HEK293 (cell line): ENCODE results near the gene FAM171A1.

Experiments
- CTCF ChIA-PET: fragments of 350-600 bp; formaldehyde crosslinking; extraction: SDS; loops from one replicate; lab custom pipeline; 2021; ENCODE audit warnings: antibody characterized with exemption; lab: Yijun Ruan, JAX
- POLR2A ChIA-PET: fragments of 300-600 bp; formaldehyde crosslinking; extraction: SDS; loops from one replicate; lab custom pipeline; 2020; ENCODE audit warnings: antibody characterized with exemption, inconsistent platforms; lab: Yijun Ruan, JAX
- H3K27ac ChIP-seq: fragments of 200-500 bp; sonication (Bioruptor generic); 2 replicates; pipeline ENCODE4 v1.5.1; 2014; ENCODE audit warnings: low read depth, low read length, control low read depth, inconsistent platforms; ENCODE audit errors: extremely low read depth
- H3K36me3 ChIP-seq, 2 experiments: fragments of 200-500 bp in 1 of 2; sonication (Bioruptor generic) in 1 of 2; 1 replicate in 1 of 2; 2 replicates in 1 of 2; pipeline ENCODE4 v1.5.1; 2014 to 2017; ENCODE audit warnings: inconsistent platforms in 2 of 2, low read length in 2 of 2; ENCODE audit not compliant: control insufficient read depth in 2 of 2, insufficient read depth in 1 of 2
- H3K4me1 ChIP-seq: fragments of 200-500 bp; sonication (Bioruptor generic); 2 replicates; pipeline ENCODE4 v1.5.1; 2014; ENCODE audit warnings: mild to moderate bottlenecking, low read length, inconsistent platforms; ENCODE audit not compliant: control insufficient read depth, insufficient read depth
- H3K4me3 ChIP-seq: 2 replicates; pipeline ENCODE4 v1.5.1; 2011; ENCODE audit warnings: low read depth, mild to moderate bottlenecking, control low read depth, low read length, moderate library complexity
- H3K9me3 ChIP-seq: fragments of 200-500 bp; sonication (Bioruptor generic); 2 replicates; pipeline ENCODE4 v1.5.1; 2014; ENCODE audit warnings: low read depth, low read length, inconsistent platforms; ENCODE audit not compliant: control insufficient read depth, insufficient read depth
- GLI2 ChIP-seq: fragments of 450-650 bp; formaldehyde crosslinking; IDR thresholded peaks from 2 replicates; pipeline ENCODE4; 2017; ENCODE audit warnings: missing biosample characterization, missing genetic modification characterization, low read depth, borderline replicate concordance
- OVOL3 ChIP-seq: fragments of 450-650 bp; formaldehyde crosslinking; IDR thresholded peaks from 2 replicates; pipeline ENCODE4 v1.5.1; 2016; ENCODE audit warnings: missing biosample characterization, missing genetic modification characterization
- TRIM28 ChIP-seq: IDR thresholded peaks from 2 replicates; pipeline ENCODE4 v1.6.1; 2011; ENCODE audit warnings: low read length, control low read depth, borderline replicate concordance
- ZBTB20 ChIP-seq: fragments of 450-650 bp; formaldehyde crosslinking; IDR thresholded peaks from 2 replicates; pipeline ENCODE4 v1.5.1; 2016; ENCODE audit warnings: missing biosample characterization, missing genetic modification characterization
- ZFP41 ChIP-seq: fragments of 450-650 bp; formaldehyde crosslinking; IDR thresholded peaks from 2 replicates; pipeline ENCODE4 v1.5.1; 2016; ENCODE audit warnings: missing biosample characterization, missing genetic modification characterization, borderline replicate concordance
- ZNF114 ChIP-seq: fragments of 450-650 bp; formaldehyde crosslinking; IDR thresholded peaks from 2 replicates; pipeline ENCODE4 v1.5.0; 2017; ENCODE audit warnings: missing biosample characterization, missing genetic modification characterization
- ZNF132 ChIP-seq: fragments of 450-650 bp; formaldehyde crosslinking; IDR thresholded peaks from 2 replicates; pipeline ENCODE4 v1.5.1; 2017; ENCODE audit warnings: missing biosample characterization, missing genetic modification characterization, borderline replicate concordance
- ZNF174 ChIP-seq: fragments of 450-650 bp; formaldehyde crosslinking; IDR thresholded peaks from 2 replicates; pipeline ENCODE4 v1.5.0; 2017; ENCODE audit warnings: missing biosample characterization, mild to moderate bottlenecking, missing genetic modification characterization
- ZNF23 ChIP-seq: fragments of 450-650 bp; formaldehyde crosslinking; IDR thresholded peaks from 2 replicates; pipeline ENCODE4 v1.5.1; 2016; ENCODE audit warnings: missing biosample characterization, missing genetic modification characterization, borderline replicate concordance
- ZNF510 ChIP-seq: fragments of 450-650 bp; formaldehyde crosslinking; IDR thresholded peaks from 2 replicates; pipeline ENCODE4 v1.5.1; 2018; ENCODE audit warnings: mild to moderate bottlenecking, missing genetic modification characterization, missing biosample characterization; ENCODE audit not compliant: insufficient replicate concordance
- ZNF560 ChIP-seq: fragments of 450-650 bp; formaldehyde crosslinking; IDR thresholded peaks from 2 replicates; pipeline ENCODE4 v1.5.1; 2017; ENCODE audit warnings: missing biosample characterization, missing genetic modification characterization, borderline replicate concordance
- ZNF624 ChIP-seq: fragments of 450-650 bp; formaldehyde crosslinking; IDR thresholded peaks from 2 replicates; pipeline ENCODE4 v1.5.1; 2017; ENCODE audit warnings: missing biosample characterization, missing genetic modification characterization
- ZNF654 ChIP-seq: fragments of 450-650 bp; formaldehyde crosslinking; IDR thresholded peaks from 2 replicates; pipeline ENCODE4 v1.5.1; 2016; ENCODE audit warnings: low read depth, missing biosample characterization, missing genetic modification characterization
- ZNF768 ChIP-seq: fragments of 450-650 bp; formaldehyde crosslinking; IDR thresholded peaks from 2 replicates; pipeline ENCODE4 v1.5.1; 2018; ENCODE audit warnings: missing biosample characterization, mild to moderate bottlenecking, missing genetic modification characterization
- TF ChIP-seq, protein P1 (sequence below): fragments of 450-650 bp; formaldehyde crosslinking; IDR thresholded peaks from 2 replicates; pipeline ENCODE4 v1.5.1; 2017; ENCODE audit warnings: missing biosample characterization, missing genetic modification characterization
- TF ChIP-seq, protein P2 (sequence below): fragments of 450-650 bp; formaldehyde crosslinking; IDR thresholded peaks from 2 replicates; pipeline ENCODE4 v1.5.1; 2017; ENCODE audit warnings: missing biosample characterization, missing genetic modification characterization
- TF ChIP-seq, protein P3 (sequence below): fragments of 450-650 bp; formaldehyde crosslinking; IDR thresholded peaks from 2 replicates; pipeline ENCODE4 v1.5.1; 2017; ENCODE audit warnings: missing biosample characterization, missing genetic modification characterization
- TF ChIP-seq, protein P4 (sequence below): fragments of 450-650 bp; formaldehyde crosslinking; IDR thresholded peaks from 2 replicates; pipeline ENCODE4 v1.5.1; 2016; ENCODE audit warnings: missing biosample characterization, missing genetic modification characterization, borderline replicate concordance
- TF ChIP-seq, protein P5 (sequence below): fragments of 450-650 bp; formaldehyde crosslinking; IDR thresholded peaks from 2 replicates; pipeline ENCODE4 v1.5.1; 2016; ENCODE audit warnings: missing biosample characterization, missing genetic modification characterization

FAM171A1 gene

DNA sequence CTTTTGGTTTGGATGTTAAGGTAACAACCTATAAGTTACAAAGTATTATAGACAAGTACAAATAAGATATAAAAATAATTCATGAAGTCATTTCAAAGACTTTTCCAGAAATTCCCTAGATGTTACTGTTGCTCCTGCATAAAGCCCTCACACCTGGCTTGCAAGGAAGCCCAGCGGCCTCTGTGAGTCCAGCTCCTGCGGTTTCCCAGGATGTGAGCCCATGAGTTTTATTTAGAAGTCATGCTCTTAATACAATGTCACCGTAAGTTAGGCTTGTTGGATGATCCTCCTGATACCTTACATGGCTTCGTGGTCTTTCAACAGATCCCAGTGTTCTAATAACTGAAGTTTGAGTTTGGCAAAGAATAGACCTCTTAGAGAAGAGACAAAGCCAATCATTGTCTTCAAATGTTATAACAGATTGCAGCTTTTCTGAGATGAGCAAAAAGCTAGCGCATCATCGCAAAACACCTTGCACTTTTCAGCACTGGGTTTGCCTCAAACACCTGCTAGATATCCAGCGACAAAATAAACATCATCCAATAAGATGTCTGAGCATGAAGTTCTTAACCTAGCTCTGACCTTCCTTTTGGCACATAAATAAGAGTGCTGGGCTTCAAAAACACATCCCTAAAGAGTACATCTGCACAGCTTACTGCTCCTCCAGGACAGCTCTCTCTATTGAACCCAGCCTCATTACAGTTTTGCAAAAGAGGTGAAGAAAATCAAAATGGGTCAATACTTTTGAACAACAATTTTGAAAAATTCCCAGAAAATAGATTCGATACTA, 3.6 kb downstream of the FAM171A1 start (continued):
- TF ChIP-seq, protein P1, sequence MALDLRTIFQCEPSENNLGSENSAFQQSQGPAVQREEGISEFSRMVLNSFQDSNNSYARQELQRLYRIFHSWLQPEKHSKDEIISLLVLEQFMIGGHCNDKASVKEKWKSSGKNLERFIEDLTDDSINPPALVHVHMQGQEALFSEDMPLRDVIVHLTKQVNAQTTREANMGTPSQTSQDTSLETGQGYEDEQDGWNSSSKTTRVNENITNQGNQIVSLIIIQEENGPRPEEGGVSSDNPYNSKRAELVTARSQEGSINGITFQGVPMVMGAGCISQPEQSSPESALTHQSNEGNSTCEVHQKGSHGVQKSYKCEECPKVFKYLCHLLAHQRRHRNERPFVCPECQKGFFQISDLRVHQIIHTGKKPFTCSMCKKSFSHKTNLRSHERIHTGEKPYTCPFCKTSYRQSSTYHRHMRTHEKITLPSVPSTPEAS (tag by site-specific recombination): no peak
- TF ChIP-seq TRIM28: no peak

DNA sequence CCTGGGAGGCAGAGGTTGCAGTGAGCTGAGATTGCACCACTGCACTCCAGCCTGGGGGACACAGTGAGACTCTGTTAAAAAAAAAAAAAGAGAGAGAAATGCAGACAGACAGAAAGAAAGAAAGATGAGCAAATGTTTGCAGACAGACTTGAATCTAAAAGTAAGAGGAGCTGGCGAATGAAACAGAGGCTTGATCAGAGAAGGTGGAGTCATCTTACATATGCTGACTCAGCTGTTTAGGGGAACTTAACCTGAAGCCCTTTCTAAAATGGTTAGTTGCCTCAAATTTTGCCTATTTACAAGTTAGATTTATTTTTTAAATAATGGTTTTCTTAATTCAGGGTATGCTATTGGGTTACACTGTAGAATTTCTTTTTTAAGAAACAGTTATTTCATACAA, 5.4 kb downstream of the FAM171A1 start:
- Histone ChIP-seq H3K9me3 (no peaks in the 10 kb centered on the region), H3K4me1 (peaks cover 5% of the 10 kb centered on the region; the same call in 1 of the 2 replicates), H3K4me3 (no peak overlapping the region)
- TF ChIP-seq ZNF23 (tag by site-specific recombination): no peak
- no peak for TF ChIP-seq ZNF654 (tag by site-specific recombination)
- TF ChIP-seq, protein P2, sequence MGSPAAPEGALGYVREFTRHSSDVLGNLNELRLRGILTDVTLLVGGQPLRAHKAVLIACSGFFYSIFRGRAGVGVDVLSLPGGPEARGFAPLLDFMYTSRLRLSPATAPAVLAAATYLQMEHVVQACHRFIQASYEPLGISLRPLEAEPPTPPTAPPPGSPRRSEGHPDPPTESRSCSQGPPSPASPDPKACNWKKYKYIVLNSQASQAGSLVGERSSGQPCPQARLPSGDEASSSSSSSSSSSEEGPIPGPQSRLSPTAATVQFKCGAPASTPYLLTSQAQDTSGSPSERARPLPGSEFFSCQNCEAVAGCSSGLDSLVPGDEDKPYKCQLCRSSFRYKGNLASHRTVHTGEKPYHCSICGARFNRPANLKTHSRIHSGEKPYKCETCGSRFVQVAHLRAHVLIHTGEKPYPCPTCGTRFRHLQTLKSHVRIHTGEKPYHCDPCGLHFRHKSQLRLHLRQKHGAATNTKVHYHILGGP (tag by site-specific recombination): no peak
- TF ChIP-seq ZNF510 (tag by site-specific recombination): no peak
- TF ChIP-seq, protein P3, sequence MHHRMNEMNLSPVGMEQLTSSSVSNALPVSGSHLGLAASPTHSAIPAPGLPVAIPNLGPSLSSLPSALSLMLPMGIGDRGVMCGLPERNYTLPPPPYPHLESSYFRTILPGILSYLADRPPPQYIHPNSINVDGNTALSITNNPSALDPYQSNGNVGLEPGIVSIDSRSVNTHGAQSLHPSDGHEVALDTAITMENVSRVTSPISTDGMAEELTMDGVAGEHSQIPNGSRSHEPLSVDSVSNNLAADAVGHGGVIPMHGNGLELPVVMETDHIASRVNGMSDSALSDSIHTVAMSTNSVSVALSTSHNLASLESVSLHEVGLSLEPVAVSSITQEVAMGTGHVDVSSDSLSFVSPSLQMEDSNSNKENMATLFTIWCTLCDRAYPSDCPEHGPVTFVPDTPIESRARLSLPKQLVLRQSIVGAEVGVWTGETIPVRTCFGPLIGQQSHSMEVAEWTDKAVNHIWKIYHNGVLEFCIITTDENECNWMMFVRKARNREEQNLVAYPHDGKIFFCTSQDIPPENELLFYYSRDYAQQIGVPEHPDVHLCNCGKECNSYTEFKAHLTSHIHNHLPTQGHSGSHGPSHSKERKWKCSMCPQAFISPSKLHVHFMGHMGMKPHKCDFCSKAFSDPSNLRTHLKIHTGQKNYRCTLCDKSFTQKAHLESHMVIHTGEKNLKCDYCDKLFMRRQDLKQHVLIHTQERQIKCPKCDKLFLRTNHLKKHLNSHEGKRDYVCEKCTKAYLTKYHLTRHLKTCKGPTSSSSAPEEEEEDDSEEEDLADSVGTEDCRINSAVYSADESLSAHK (tag by site-specific recombination): no peak
- no peak for TF ChIP-seq GLI2 (tag by site-specific recombination)
- no peak for TF ChIP-seq ZNF624 (tag by site-specific recombination)
- no peak for TF ChIP-seq OVOL3 (tag by site-specific recombination)
- TF ChIP-seq ZNF174 (tag by site-specific recombination): no peak
- no peak for TF ChIP-seq ZBTB20 (tag by site-specific recombination)
- no peak for TF ChIP-seq ZNF560 (tag by site-specific recombination)
- TF ChIP-seq, protein P4, sequence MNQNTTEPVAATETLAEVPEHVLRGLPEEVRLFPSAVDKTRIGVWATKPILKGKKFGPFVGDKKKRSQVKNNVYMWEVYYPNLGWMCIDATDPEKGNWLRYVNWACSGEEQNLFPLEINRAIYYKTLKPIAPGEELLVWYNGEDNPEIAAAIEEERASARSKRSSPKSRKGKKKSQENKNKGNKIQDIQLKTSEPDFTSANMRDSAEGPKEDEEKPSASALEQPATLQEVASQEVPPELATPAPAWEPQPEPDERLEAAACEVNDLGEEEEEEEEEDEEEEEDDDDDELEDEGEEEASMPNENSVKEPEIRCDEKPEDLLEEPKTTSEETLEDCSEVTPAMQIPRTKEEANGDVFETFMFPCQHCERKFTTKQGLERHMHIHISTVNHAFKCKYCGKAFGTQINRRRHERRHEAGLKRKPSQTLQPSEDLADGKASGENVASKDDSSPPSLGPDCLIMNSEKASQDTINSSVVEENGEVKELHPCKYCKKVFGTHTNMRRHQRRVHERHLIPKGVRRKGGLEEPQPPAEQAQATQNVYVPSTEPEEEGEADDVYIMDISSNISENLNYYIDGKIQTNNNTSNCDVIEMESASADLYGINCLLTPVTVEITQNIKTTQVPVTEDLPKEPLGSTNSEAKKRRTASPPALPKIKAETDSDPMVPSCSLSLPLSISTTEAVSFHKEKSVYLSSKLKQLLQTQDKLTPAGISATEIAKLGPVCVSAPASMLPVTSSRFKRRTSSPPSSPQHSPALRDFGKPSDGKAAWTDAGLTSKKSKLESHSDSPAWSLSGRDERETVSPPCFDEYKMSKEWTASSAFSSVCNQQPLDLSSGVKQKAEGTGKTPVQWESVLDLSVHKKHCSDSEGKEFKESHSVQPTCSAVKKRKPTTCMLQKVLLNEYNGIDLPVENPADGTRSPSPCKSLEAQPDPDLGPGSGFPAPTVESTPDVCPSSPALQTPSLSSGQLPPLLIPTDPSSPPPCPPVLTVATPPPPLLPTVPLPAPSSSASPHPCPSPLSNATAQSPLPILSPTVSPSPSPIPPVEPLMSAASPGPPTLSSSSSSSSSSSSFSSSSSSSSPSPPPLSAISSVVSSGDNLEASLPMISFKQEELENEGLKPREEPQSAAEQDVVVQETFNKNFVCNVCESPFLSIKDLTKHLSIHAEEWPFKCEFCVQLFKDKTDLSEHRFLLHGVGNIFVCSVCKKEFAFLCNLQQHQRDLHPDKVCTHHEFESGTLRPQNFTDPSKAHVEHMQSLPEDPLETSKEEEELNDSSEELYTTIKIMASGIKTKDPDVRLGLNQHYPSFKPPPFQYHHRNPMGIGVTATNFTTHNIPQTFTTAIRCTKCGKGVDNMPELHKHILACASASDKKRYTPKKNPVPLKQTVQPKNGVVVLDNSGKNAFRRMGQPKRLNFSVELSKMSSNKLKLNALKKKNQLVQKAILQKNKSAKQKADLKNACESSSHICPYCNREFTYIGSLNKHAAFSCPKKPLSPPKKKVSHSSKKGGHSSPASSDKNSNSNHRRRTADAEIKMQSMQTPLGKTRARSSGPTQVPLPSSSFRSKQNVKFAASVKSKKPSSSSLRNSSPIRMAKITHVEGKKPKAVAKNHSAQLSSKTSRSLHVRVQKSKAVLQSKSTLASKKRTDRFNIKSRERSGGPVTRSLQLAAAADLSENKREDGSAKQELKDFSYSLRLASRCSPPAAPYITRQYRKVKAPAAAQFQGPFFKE (tag by site-specific recombination): no peak
- TF ChIP-seq ZNF768 (tag by site-specific recombination): no peak
- TF ChIP-seq, protein P5, sequence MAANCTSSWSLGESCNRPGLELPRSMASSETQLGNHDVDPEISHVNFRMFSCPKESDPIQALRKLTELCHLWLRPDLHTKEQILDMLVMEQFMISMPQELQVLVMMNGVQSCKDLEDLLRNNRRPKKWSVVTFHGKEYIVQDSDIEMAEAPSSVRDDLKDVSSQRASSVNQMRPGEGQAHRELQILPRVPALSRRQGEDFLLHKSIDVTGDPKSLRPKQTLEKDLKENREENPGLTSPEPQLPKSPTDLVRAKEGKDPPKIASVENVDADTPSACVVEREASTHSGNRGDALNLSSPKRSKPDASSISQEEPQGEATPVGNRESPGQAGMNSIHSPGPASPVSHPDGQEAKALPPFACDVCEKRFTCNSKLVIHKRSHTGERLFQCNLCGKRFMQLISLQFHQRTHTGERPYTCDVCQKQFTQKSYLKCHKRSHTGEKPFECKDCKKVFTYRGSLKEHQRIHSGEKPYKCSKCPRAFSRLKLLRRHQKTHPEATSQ: no peak
- TF ChIP-seq ZNF132 (tag by site-specific recombination): no peak
- no peak for TF ChIP-seq ZNF114 (tag by site-specific recombination)
- no peak for TF ChIP-seq ZFP41
- TF ChIP-seq, all 188 proteins: peak for 0
- POLR2A ChIA-PET: interaction anchor here (0.6 kb wide), 1 partner anchor 164 kb away, joined by 3 read pairs; no protein-coding TSS in a partner anchor
- H3K27ac ChIP-seq: no peak overlapping the region
- no peaks in the 10 kb centered on the region for H3K36me3 ChIP-seq
- CTCF ChIA-PET: interaction anchor here (0.6 kb wide), 1 partner anchor 368 kb away, joined by 3 read pairs; no protein-coding TSS in a partner anchor
